Tibial artery (tissue), 4 donors: ENCODE measurements around the gene MRPL10.

Experiments used
- DNase-seq, 2 donors: peaks; one replicate each; pipeline ENCODE4 v3.0.0-alpha.2; 2019
- H3K27ac ChIP-seq, 2 donors: fragments of 200-600 bp; sonication (generic) in 1 of 2; 1 replicate in 1 of 2; 2 replicates in 1 of 2; pipeline ENCODE4 v1.5.1; 2018 to 2019; ENCODE audit warnings: mild to moderate bottlenecking in 1 of 2
- H3K27me3 ChIP-seq, 2 donors: fragments of 200-600 bp; sonication (generic) in 1 of 2; one replicate each; pipeline versions ENCODE4 v1.5.1 to v1.6.0; 2016 to 2019
- H3K36me3 ChIP-seq, 3 donors: fragments of 200-600 bp; sonication (generic) in 2 of 3; one replicate each; pipeline ENCODE4 v1.5.1; 2016 to 2019; ENCODE audit warnings: mild to moderate bottlenecking in 2 of 3
- H3K4me1 ChIP-seq, 4 donors: fragments of 200-600 bp; sonication (generic) in 2 of 4; 1 replicate in 3 of 4; 2 replicates in 1 of 4; pipeline ENCODE4 v1.5.1; 2016 to 2019
- H3K4me3 ChIP-seq, 2 donors: fragments of 200-600 bp; sonication (generic) in 1 of 2; 1 replicate in 1 of 2; 2 replicates in 1 of 2; pipeline ENCODE4 v1.5.1; 2018 to 2019; ENCODE audit warnings: mild to moderate bottlenecking in 2 of 2
- H3K9me3 ChIP-seq, 3 donors: fragments of 200-600 bp; sonication (generic) in 1 of 3; one replicate each; pipeline ENCODE4 v1.5.1; 2016 to 2019
- intact Hi-C: fragments of 100-400 bp; cut with DNase I; formaldehyde crosslinking; loops from one replicate; pipeline ENCODE4 v1.15.0; 2023; ENCODE audit warnings: low total_unique reads
- TF ChIP-seq, protein P1 (sequence below), 2 experiments: fragments of 200-600 bp in 1 of 2; fragments of 450-650 bp in 1 of 2; IDR thresholded peaks; one replicate each; pipeline ENCODE4 v1.5.1; 2017 to 2019; ENCODE audit warnings: antibody characterized with exemption in 2 of 2, mild to moderate bottlenecking in 1 of 2, moderate library complexity in 1 of 2

The MRPL10 gene

DNA sequence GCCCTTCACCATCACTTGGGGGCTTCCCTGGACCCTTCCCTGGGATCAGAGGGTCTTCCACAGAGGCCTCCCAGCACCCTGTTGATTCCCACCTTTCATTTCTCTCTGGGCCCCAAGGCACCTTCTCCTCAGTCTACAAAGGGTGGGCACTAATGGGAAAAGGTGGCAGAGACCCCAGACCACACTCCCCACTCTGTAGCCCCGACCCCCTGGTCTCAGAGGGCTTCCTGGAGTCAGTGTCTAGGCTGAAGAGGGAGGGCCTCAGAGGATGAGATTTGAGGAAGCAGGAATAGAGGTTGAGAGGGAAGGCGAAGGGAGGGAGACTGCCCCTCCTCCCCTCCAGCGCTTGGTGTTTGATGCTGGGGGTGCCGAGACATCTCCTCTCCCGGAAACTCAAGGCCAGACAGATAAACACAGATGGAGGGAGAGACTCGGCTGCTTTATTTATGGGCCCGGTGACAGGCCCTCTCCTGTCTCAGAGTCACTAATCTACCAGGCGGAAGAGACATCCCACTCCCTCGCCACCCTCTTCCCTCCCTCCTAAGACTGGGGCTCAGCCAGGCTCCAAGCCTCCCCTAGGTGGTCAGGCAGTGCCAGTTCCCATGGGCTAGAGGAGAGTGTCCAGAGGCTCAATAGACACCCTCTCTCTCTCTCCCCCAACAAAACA, 46.2 kb upstream of the MRPL10 start:
- no peak overlapping the region for H3K4me3 ChIP-seq
- peaks cover 0 to 61% of the 10 kb centered on the region in 2 donors for H3K27me3 ChIP-seq
- peaks cover 0 to 16% (median 2%) of the 10 kb centered on the region in 4 donors for H3K4me1 ChIP-seq
- H3K36me3 ChIP-seq = no peaks in the 10 kb centered on the region
- intact Hi-C loops = no loop called here
- TF ChIP-seq, protein P1, sequence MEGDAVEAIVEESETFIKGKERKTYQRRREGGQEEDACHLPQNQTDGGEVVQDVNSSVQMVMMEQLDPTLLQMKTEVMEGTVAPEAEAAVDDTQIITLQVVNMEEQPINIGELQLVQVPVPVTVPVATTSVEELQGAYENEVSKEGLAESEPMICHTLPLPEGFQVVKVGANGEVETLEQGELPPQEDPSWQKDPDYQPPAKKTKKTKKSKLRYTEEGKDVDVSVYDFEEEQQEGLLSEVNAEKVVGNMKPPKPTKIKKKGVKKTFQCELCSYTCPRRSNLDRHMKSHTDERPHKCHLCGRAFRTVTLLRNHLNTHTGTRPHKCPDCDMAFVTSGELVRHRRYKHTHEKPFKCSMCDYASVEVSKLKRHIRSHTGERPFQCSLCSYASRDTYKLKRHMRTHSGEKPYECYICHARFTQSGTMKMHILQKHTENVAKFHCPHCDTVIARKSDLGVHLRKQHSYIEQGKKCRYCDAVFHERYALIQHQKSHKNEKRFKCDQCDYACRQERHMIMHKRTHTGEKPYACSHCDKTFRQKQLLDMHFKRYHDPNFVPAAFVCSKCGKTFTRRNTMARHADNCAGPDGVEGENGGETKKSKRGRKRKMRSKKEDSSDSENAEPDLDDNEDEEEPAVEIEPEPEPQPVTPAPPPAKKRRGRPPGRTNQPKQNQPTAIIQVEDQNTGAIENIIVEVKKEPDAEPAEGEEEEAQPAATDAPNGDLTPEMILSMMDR (IDR thresholded peaks at IDR 0.05) = no peak
- H3K9me3 ChIP-seq = no peaks in the 10 kb centered on the region
- DNase-seq = no peak
- no peak overlapping the region for H3K27ac ChIP-seq

DNA sequence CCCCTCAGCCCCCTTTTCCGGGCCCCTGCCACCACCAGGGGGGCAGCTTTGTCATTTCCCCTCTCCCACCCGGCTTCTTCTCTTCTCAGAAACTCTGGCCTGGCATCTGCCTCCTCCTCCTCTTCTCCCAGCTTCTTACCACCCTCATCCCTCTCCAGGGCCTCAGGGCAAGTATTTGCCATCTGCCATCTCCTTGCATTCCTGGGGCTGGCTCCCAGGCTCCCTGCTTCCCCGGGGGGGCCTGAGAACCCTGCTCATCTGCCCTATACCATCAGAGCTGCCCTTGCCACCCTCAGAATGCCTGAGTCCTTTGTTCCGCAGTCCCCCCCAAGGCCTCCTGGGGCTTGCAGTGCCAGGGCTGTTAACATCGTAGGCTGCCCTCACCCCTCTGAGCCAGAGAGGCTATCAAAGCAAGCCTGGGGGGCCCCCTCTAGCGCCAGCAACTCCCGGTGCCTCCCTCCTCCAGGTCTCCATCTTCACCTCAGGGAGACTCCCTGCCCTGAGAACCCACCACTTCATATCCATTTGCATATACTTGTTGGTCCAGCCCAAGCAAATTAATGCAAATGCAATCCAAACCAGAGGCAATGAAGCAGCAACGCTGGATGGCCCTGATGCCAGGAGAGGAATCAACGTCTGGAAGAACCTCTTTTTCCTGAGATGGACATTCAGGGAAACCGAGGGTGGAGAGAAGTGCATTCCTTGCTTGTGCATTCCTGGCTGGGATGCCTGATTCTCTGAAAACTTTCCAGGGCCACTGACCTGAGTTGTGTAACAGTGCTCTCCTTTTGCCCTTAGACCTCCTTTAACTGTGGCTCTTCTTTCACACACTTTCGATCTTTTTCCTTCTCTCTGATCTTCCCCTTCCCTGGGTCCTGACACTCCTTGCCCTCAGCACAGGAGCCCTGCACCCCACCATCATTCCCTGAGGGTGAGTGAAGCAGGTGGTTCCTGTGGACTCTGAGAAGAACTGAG, 44.0 kb upstream of the MRPL10 start:
- no peaks in the 10 kb centered on the region for H3K9me3 ChIP-seq
- no peaks in the 10 kb centered on the region for H3K36me3 ChIP-seq
- H3K27ac ChIP-seq = no peak overlapping the region
- H3K4me1 ChIP-seq = peaks cover 0 to 10% (median 6%) of the 10 kb centered on the region in 4 donors
- peaks cover 0 to 83% of the 10 kb centered on the region in 2 donors for H3K27me3 ChIP-seq
- intact Hi-C loops = no loop called here
- TF ChIP-seq, protein P1 (IDR thresholded peaks at IDR 0.05) = no peak
- H3K4me3 ChIP-seq = no peak overlapping the region
- no peak for DNase-seq

DNA sequence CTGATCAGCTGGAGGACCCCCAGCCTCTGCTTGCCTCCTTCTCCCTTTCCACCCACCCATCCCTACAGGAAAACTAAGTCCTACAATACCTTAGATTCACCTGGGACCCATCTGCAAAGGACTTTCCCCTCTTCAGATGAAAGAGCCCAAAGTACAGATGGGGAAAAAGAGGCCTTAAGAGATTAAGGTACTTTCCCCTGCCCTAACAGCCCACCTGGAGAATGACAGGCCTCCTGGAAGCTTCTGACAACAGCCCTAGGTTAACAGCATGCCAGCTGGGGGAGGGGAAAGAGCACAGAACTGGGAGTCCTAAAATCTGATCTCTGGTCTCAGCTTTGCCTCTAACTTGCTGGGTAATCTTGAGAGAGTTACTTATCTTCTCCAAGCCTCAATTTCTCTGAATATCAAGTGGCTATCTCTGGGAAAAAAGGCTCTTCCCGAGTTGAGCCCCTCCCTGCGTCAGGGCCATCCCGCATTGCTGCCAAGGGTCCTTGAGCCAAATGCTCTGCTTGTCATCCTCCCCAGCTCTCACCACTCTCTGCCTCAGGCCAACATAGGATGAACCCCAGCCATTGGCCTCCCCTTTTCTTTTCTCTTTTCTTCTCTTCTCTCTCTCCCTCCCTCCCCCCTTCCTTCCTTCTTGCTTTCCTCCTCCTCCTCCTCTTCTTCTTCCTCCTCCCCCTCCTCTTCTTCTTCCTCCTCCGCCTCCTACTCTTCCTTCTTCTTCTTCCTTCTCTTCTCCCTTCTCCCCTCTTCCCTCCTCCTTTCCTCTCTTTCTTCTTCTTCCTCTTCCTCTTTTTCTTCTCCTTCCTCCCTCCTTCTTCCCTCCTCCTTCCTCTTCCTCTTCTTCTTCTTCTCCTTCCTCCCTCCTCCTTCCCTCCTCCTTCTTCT, 42.1 kb upstream of the MRPL10 start:
- H3K27ac ChIP-seq = no peak overlapping the region
- intact Hi-C loops = no loop called here
- no peak overlapping the region for H3K4me3 ChIP-seq
- H3K27me3 ChIP-seq = peaks cover 0 to 95% of the 10 kb centered on the region in 2 donors
- H3K9me3 ChIP-seq = no peaks in the 10 kb centered on the region
- H3K36me3 ChIP-seq = no peaks in the 10 kb centered on the region
- DNase-seq = no peak
- TF ChIP-seq, protein P1 (IDR thresholded peaks at IDR 0.05) = no peak
- peaks cover 0 to 10% (median 6%) of the 10 kb centered on the region in 4 donors for H3K4me1 ChIP-seq

DNA sequence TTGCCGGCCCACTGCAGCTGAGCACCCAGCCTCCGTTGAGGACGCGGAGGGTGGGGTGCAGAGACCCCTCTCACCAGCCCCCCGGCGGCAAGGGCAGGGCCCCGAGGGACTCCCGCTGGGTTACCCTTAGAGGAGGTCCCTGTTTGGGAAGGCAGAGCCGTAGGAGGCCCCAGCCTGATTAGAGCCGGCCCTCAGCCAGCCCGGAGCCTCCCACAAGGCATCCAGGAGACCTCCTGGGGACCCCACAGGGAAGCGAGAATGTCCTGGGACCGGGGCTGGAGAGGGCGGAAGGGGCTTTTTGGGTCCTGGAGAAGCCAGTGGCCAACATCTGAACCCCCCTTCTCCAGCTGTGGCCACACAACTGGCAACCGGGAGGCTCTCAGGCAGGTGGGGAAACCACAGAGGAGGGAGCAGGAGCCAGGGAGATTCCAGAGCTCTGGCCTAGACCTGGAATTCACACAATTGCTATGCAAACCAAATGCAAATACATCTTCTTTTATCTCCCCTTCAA, 41.4 kb upstream of the MRPL10 start:
- TF ChIP-seq, protein P1 (IDR thresholded peaks at IDR 0.05) = no peak
- Histone ChIP-seq H3K9me3 (no peaks in the 10 kb centered on the region), H3K4me3 (no peak overlapping the region), H3K27me3 (peaks cover 0 to 95% of the 10 kb centered on the region in 2 donors), H3K27ac (no peak overlapping the region), H3K36me3 (no peaks in the 10 kb centered on the region), H3K4me1 (peaks cover 0 to 10% (median 6%) of the 10 kb centered on the region in 4 donors)
- intact Hi-C loops = no loop called here
- no peak for DNase-seq
